HG02678 (cell line): ENCODE results near the gene BAG3.
"Not testable (repeated sequence)": the region's sequence is repeated elsewhere in the genome, so short reads cannot be mapped to it uniquely, and the experiment has no call there.

Experiments used
- ATAC-seq: cut with Tn5 transposase; IDR thresholded peaks from one replicate; pipeline ENCODE4 v1.9.1; 2021; ENCODE audit warnings: mild to moderate bottlenecking, moderate library complexity; ENCODE audit not compliant: unreplicated experiment

The BAG3 gene

GRCh38 chr10:119689016-119689580 is 37.9 kb downstream of the BAG3 start:
- no peak for ATAC-seq

GRCh38 chr10:119691726-119692125 is 40.5 kb downstream of the BAG3 start:
- ATAC-seq: no peak

GRCh38 chr10:119693262-119693957 is 42.2 kb downstream of the BAG3 start:
- peak; percentile 63 for ATAC-seq

- ATAC-seq: no peak
Measured at GRCh38 chr10:119694608-119695007, 43.4 kb downstream of the BAG3 start.

- peak; percentile 55 for ATAC-seq
Measured at GRCh38 chr10:119700321-119700954, 49.3 kb downstream of the BAG3 start.

- ATAC-seq: no peak
Measured at GRCh38 chr10:119701861-119702260, 50.7 kb downstream of the BAG3 start.

GRCh38 chr10:119702583-119702982 is 51.4 kb downstream of the BAG3 start:
- ATAC-seq: no peak

GRCh38 chr10:119703903-119704508 is 52.8 kb downstream of the BAG3 start:
- ATAC-seq: no peak

GRCh38 chr10:119705434-119705831 is 54.3 kb downstream of the BAG3 start:
- ATAC-seq: peak; percentile 47

- ATAC-seq: no peak
Measured at GRCh38 chr10:119706521-119707278, 55.5 kb downstream of the BAG3 start.

- not testable (repeated sequence) for ATAC-seq
Measured at GRCh38 chr10:119707331-119707730, 56.2 kb downstream of the BAG3 start.

- not testable (repeated sequence) for ATAC-seq
Measured at GRCh38 chr10:119710935-119711334, 59.8 kb downstream of the BAG3 start.

- no peak for ATAC-seq
Measured at GRCh38 chr10:119713744-119714483, 62.7 kb downstream of the BAG3 start.

GRCh38 chr10:119714484-119714816 is 63.3 kb downstream of the BAG3 start:
- no peak for ATAC-seq

- no peak for ATAC-seq
Measured at GRCh38 chr10:119715628-119716505, 64.7 kb downstream of the BAG3 start.

GRCh38 chr10:119723161-119723560 is 72.0 kb downstream of the BAG3 start:
- ATAC-seq: no peak

GRCh38 chr10:119723624-119724023 is 72.4 kb downstream of the BAG3 start:
- ATAC-seq: no peak

- ATAC-seq: peak; percentile 20
Measured at GRCh38 chr10:119724593-119725516, 73.7 kb downstream of the BAG3 start.

- ATAC-seq: no peak
Measured at GRCh38 chr10:119725517-119725827, 74.3 kb downstream of the BAG3 start.
